Tibial artery (tissue), 4 donors: Measurements from ENCODE around the gene RHCG.

ENCODE experiments used
- DNase-seq, 2 donors: peaks; one replicate each; pipeline ENCODE4 v3.0.0-alpha.2; 2019
- H3K27ac ChIP-seq, 2 donors: fragments of 200-600 bp; sonication (generic) in 1 of 2; 1 replicate in 1 of 2; 2 replicates in 1 of 2; pipeline ENCODE4 v1.5.1; 2018 to 2019; ENCODE audit warnings: mild to moderate bottlenecking in 1 of 2
- H3K27me3 ChIP-seq, 2 donors: fragments of 200-600 bp; sonication (generic) in 1 of 2; one replicate each; pipeline versions ENCODE4 v1.5.1 to v1.6.0; 2016 to 2019
- H3K36me3 ChIP-seq, 3 donors: fragments of 200-600 bp; sonication (generic) in 2 of 3; one replicate each; pipeline ENCODE4 v1.5.1; 2016 to 2019; ENCODE audit warnings: mild to moderate bottlenecking in 2 of 3
- H3K4me1 ChIP-seq, 4 donors: fragments of 200-600 bp; sonication (generic) in 2 of 4; 1 replicate in 3 of 4; 2 replicates in 1 of 4; pipeline ENCODE4 v1.5.1; 2016 to 2019
- H3K4me3 ChIP-seq, 2 donors: fragments of 200-600 bp; sonication (generic) in 1 of 2; 1 replicate in 1 of 2; 2 replicates in 1 of 2; pipeline ENCODE4 v1.5.1; 2018 to 2019; ENCODE audit warnings: mild to moderate bottlenecking in 2 of 2
- H3K9me3 ChIP-seq, 3 donors: fragments of 200-600 bp; sonication (generic) in 1 of 3; one replicate each; pipeline ENCODE4 v1.5.1; 2016 to 2019
- CTCF ChIP-seq, 2 experiments: fragments of 200-600 bp in 1 of 2; fragments of 450-650 bp in 1 of 2; IDR thresholded peaks; one replicate each; pipeline ENCODE4 v1.5.1; 2017 to 2019; ENCODE audit warnings: antibody characterized with exemption in 2 of 2, mild to moderate bottlenecking in 1 of 2, moderate library complexity in 1 of 2
- intact Hi-C: fragments of 100-400 bp; cut with DNase I; formaldehyde crosslinking; loops from one replicate; pipeline ENCODE4 v1.15.0; 2023; ENCODE audit warnings: low total_unique reads

The RHCG gene

GRCh38 chr15:89531796-89532537 lies 35.6 kb upstream of the RHCG start:
- no peaks in the 10 kb centered on the region for H3K9me3 ChIP-seq
- H3K36me3 ChIP-seq: no peaks in the 10 kb centered on the region
- H3K4me3 ChIP-seq: no peak overlapping the region
- no peaks in the 10 kb centered on the region for H3K4me1 ChIP-seq
- DNase-seq: no peak
- no peak overlapping the region for H3K27ac ChIP-seq
- H3K27me3 ChIP-seq: no peaks in the 10 kb centered on the region
- no peak for TF ChIP-seq CTCF (IDR thresholded peaks at IDR 0.05)
- intact Hi-C loops: no loop called here

- no peaks in the 10 kb centered on the region for H3K36me3 ChIP-seq
- no peak overlapping the region for H3K4me3 ChIP-seq
- no peak for TF ChIP-seq CTCF (IDR thresholded peaks at IDR 0.05)
- no peaks in the 10 kb centered on the region for H3K4me1 ChIP-seq
- intact Hi-C loops: no loop called here
- no peaks in the 10 kb centered on the region for H3K9me3 ChIP-seq
- H3K27ac ChIP-seq: no peak overlapping the region
- no peak for DNase-seq
- H3K27me3 ChIP-seq: no peaks in the 10 kb centered on the region
These were observed 34.6 kb upstream of the RHCG start for GRCh38 chr15:89530976-89531375.

DNA sequence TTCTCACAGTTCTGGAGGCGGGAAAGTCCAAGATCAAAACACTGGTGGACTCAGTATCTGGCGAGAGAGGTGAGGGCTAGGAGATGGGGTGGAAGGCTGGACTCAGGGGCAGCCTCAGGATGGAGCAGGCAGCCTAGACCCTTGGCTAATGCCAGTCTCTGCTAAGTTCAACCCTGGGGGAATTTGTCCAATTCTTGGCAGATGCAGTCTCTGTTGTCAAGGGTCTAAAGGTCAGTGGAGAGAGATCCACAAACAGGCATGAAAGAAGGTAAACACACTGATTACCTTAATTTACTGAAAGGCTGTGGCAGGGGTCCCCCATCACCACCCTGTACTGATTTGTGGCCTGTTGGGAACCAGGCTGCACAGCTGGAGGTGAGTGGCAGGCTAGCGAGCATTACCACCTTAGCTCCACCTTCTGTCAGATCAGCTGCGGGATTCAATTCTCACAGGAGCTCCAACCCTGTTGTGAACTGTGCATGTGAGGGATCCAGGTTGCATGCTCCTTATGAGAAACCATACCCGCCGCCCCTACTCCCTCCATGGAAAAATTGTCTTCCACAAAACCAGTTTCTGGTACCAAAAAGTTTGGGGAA lies 32.5 kb upstream of the RHCG start:
- Histone ChIP-seq H3K4me3 (no peak overlapping the region), H3K27ac (no peak overlapping the region), H3K27me3 (no peaks in the 10 kb centered on the region), H3K36me3 (no peaks in the 10 kb centered on the region), H3K4me1 (no peaks in the 10 kb centered on the region), H3K9me3 (no peaks in the 10 kb centered on the region)
- DNase-seq: no peak
- no peak for TF ChIP-seq CTCF (IDR thresholded peaks at IDR 0.05)
- intact Hi-C loops: no loop called here

GRCh38 chr15:89526601-89527441 lies 30.4 kb upstream of the RHCG start:
- Histone ChIP-seq H3K27me3 (peaks cover 0 to 3% of the 10 kb centered on the region in 2 donors), H3K4me1 (no peaks in the 10 kb centered on the region), H3K4me3 (no peak overlapping the region), H3K27ac (no peak overlapping the region), H3K36me3 (no peaks in the 10 kb centered on the region), H3K9me3 (no peaks in the 10 kb centered on the region)
- DNase-seq: no peak
- no peak for TF ChIP-seq CTCF (IDR thresholded peaks at IDR 0.05)
- intact Hi-C loops: no loop called here

DNA sequence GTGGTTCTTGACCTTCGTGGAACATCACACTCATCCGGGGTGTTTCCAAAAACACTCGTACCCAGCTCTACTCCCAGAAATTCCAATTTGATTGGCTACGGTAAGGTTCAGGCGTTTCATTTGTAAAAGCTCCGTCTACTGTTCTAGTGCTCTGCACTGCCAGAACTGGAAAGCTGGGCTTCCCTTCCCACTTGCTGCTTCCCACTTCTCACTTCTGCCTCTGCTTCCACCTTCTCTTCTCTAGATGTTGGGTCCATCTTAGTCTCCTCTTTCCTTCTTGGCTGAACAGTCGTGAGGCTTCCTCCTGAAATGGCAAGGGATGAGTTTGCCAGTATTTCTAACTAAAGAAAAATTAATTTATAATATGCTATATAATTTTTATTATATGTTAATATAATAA lies 29.8 kb upstream of the RHCG start:
- H3K36me3 ChIP-seq: no peaks in the 10 kb centered on the region
- no peaks in the 10 kb centered on the region for H3K4me1 ChIP-seq
- H3K27ac ChIP-seq: no peak overlapping the region
- intact Hi-C loops: no loop called here
- TF ChIP-seq CTCF (IDR thresholded peaks at IDR 0.05): no peak
- DNase-seq: no peak
- H3K4me3 ChIP-seq: no peak overlapping the region
- H3K9me3 ChIP-seq: no peaks in the 10 kb centered on the region
- peaks cover 0 to 3% of the 10 kb centered on the region in 2 donors for H3K27me3 ChIP-seq
